Panc1 (cell line): Measurements from ENCODE around the gene DISP1. TPM values are rescaled to one million over a fixed set of nuclear protein-coding genes. Genes with fewer than 3 reads are reported as not detected.

Experiments
- ATAC-seq: fragments of 200-7000 bp; cut with Tn5 transposase; 2 replicates; pipeline ENCODE4 v1.9.1; 2020; ENCODE audit warnings: mild to moderate bottlenecking, moderate library complexity
- BruUV-seq: library from RNA; stranded (reverse); fragments of 400-500 nt; replicated peaks from 2 replicates; lab custom pipeline; 2021; lab: Mats Ljungman, UMichigan
- CTCF ChIA-PET: fragments of 300-600 bp; sonication (Branson Sonifier 250); formaldehyde crosslinking; loops from one replicate; lab custom pipeline; 2022; ENCODE audit warnings: antibody characterized with exemption; lab: Charles Lee
- POLR2A ChIA-PET: fragments of 300-600 bp; sonication (Branson Sonifier 250); formaldehyde crosslinking; loops from one replicate; lab custom pipeline; 2022; ENCODE audit warnings: antibody characterized with exemption; lab: Charles Lee
- DNase-seq: peaks from one replicate; pipeline ENCODE4 v3.0.0-alpha.2; 2010; ENCODE audit warnings: low read depth, low spot score
- H3K27ac ChIP-seq: 2 replicates; pipeline ENCODE4 v1.5.1; 2011; ENCODE audit warnings: mild to moderate bottlenecking, low read length, inconsistent platforms
- H3K27me3 ChIP-seq: fragments of 200-500 bp; sonication (Bioruptor generic); 2 replicates; pipeline ENCODE4 v1.6.0; 2014; ENCODE audit warnings: low read length, inconsistent platforms; ENCODE audit not compliant: control insufficient read depth, insufficient read depth
- H3K36me3 ChIP-seq: fragments of 200-500 bp; sonication (Bioruptor generic); 2 replicates; pipeline ENCODE4 v1.5.1; 2014; ENCODE audit warnings: inconsistent platforms, mild to moderate bottlenecking, low read length, moderate library complexity; ENCODE audit not compliant: control insufficient read depth, insufficient read depth
- H3K4me1 ChIP-seq: 2 replicates; pipeline ENCODE4 v1.5.1; 2011; ENCODE audit warnings: inconsistent platforms, mild to moderate bottlenecking, low read length, moderate library complexity; ENCODE audit not compliant: control insufficient read depth, insufficient read depth
- H3K4me3 ChIP-seq, 2 experiments: 2 replicates each; pipeline ENCODE4 v1.5.1; 2011 to 2012; ENCODE audit warnings: low read depth in 2 of 2, low read length in 2 of 2, mild to moderate bottlenecking in 2 of 2, inconsistent platforms in 1 of 2, moderate library complexity in 1 of 2
- H3K9me3 ChIP-seq: fragments of 200-500 bp; sonication (Bioruptor generic); 2 replicates; pipeline ENCODE4 v1.5.1; 2014; ENCODE audit warnings: low read depth, mild to moderate bottlenecking, inconsistent platforms, low read length, moderate library complexity; ENCODE audit not compliant: control insufficient read depth, insufficient read depth
- POLR2AphosphoS5 ChIP-seq: IDR thresholded peaks from 2 replicates; pipeline ENCODE4 v1.6.1; 2012; ENCODE audit warnings: mild to moderate bottlenecking, low read depth, low read length, moderate library complexity
- REST ChIP-seq, 2 experiments: IDR thresholded peaks; 2 replicates each; pipeline ENCODE4 v1.6.1; 2011 to 2012; ENCODE audit warnings: low read depth in 2 of 2, control low read depth in 1 of 2, low read length in 1 of 2, mild to moderate bottlenecking in 1 of 2, moderate library complexity in 1 of 2; ENCODE audit not compliant: insufficient read depth in 1 of 2
- SIN3A ChIP-seq: IDR thresholded peaks from 2 replicates; pipeline ENCODE4 v1.6.1; 2012; ENCODE audit warnings: low read depth, mild to moderate bottlenecking, low read length, moderate library complexity, borderline replicate concordance; ENCODE audit not compliant: insufficient read depth
- TCF7L2 ChIP-seq: IDR thresholded peaks from 2 replicates; pipeline ENCODE4 v1.6.1; 2011; ENCODE audit warnings: mild to moderate bottlenecking, low read depth, low read length, inconsistent platforms
- in situ Hi-C: cut with HindIII; loops from 2 replicates; pipeline ENCODE4 v1.10.0; 2016; ENCODE audit warnings: low sequenced_read_pairs, low pct_unique_long_range_greater_than_20kb
- intact Hi-C: fragments of 100-400 bp; cut with micrococcal nuclease; formaldehyde crosslinking; loops from one replicate; pipeline ENCODE4 v1.10.0; 2022; ENCODE audit not compliant: unreplicated experiment
- total RNA-seq: library from RNA; stranded (reverse); gene quantifications from one replicate; pipeline ENCODE4 v1.2.1, GENCODE V29; 2021; ENCODE audit not compliant: unreplicated experiment
- TF ChIP-seq, protein P1 (sequence below): fragments of 450-650 bp; IDR thresholded peaks from 2 replicates; pipeline ENCODE4 v1.5.1; 2017; ENCODE audit warnings: mild to moderate bottlenecking

DISP1 gene
- total RNA-seq, 1 experiment from 2014 or later, result 4.2 TPM

GRCh38 chr1:222790115-222790514 lies 24.7 kb upstream of the DISP1 start:
- ATAC-seq (no peak), DNase-seq (no peak)
- TF ChIP-seq POLR2AphosphoS5 (no peak), SIN3A (no peak), REST (IDR thresholded peaks at IDR 0.05; ENCODE audit: insufficient read depth in 1 of 2, low read depth in 2 of 2, low read length in 1 of 2) (no peak), TCF7L2 (no peak)
- TF ChIP-seq, protein P1, sequence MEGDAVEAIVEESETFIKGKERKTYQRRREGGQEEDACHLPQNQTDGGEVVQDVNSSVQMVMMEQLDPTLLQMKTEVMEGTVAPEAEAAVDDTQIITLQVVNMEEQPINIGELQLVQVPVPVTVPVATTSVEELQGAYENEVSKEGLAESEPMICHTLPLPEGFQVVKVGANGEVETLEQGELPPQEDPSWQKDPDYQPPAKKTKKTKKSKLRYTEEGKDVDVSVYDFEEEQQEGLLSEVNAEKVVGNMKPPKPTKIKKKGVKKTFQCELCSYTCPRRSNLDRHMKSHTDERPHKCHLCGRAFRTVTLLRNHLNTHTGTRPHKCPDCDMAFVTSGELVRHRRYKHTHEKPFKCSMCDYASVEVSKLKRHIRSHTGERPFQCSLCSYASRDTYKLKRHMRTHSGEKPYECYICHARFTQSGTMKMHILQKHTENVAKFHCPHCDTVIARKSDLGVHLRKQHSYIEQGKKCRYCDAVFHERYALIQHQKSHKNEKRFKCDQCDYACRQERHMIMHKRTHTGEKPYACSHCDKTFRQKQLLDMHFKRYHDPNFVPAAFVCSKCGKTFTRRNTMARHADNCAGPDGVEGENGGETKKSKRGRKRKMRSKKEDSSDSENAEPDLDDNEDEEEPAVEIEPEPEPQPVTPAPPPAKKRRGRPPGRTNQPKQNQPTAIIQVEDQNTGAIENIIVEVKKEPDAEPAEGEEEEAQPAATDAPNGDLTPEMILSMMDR, result no peak
- intact Hi-C loops, result no loop called here
- in situ Hi-C loops, result no loop called here
- Histone ChIP-seq H3K4me1 (no peaks in the 10 kb centered on the region), H3K36me3 (no peaks in the 10 kb centered on the region), H3K9me3 (no peaks in the 10 kb centered on the region), H3K27me3 (no peaks in the 10 kb centered on the region), H3K4me3 (no peak overlapping the region), H3K27ac (no peak overlapping the region)
- CTCF ChIA-PET, result interaction anchor here (1.3 kb wide), 1 partner anchor 300 kb away, joined by 6 read pairs; no protein-coding TSS in a partner anchor
- no TSS peak for BruUV-seq
- POLR2A ChIA-PET, result no interaction called here

- BruUV-seq, result no TSS peak
- Histone ChIP-seq H3K9me3 (no peaks in the 10 kb centered on the region), H3K4me1 (no peaks in the 10 kb centered on the region), H3K27ac (no peak overlapping the region), H3K4me3 (no peak overlapping the region), H3K27me3 (no peaks in the 10 kb centered on the region), H3K36me3 (no peaks in the 10 kb centered on the region)
- in situ Hi-C loops, result no loop called here
- ATAC-seq, result no peak
- intact Hi-C loops, result no loop called here
- CTCF ChIA-PET, result interaction anchor here (1.3 kb wide), 1 partner anchor 300 kb away, joined by 6 read pairs; no protein-coding TSS in a partner anchor
- TF ChIP-seq TCF7L2, result no peak
- DNase-seq, result no peak
- POLR2A ChIA-PET, result no interaction called here
These were observed 24.3 kb upstream of the DISP1 start for GRCh38 chr1:222790520-222790919.

DNA sequence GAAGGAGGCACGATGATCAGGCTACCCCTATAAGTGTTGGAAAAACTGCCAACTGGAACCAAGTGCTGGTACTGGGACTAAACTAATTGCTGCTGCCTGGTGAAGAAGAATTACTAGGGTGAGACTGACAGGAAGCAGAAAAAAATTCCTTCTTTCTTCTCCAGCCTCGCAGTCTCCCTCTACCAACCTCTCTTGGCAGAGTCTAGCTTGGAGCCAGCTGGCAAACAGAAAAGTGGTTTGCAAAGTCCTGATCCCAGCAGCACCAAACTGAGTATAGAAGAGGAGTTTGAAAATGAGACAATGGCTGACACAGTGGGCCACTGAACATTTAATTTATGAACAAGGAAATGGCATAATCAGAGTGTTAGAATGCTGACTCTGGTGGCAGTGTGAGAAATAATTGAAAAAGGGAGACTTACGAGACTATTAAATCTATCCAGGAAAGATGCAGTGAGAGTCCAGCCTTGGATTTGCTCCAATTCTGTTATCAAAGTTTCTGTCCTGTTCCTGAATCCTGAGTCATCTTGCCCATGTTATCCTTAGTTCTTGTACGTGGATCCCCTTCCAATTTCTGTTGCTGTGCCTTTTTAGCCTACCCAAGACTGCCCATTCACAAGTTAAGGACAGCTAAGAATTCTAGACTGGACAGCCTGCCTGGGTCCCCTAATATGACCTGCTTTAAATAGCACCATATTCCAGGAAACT lies 23.7 kb upstream of the DISP1 start:
- intact Hi-C loops (no loop called here), in situ Hi-C loops (no loop called here)
- TF ChIP-seq, protein P1, result no peak
- TF ChIP-seq SIN3A, result no peak
- no peak for DNase-seq
- POLR2A ChIA-PET, result no interaction called here
- Histone ChIP-seq H3K4me1 (no peaks in the 10 kb centered on the region), H3K27ac (no peak overlapping the region), H3K36me3 (no peaks in the 10 kb centered on the region), H3K27me3 (no peaks in the 10 kb centered on the region), H3K4me3 (no peak overlapping the region), H3K9me3 (no peaks in the 10 kb centered on the region)
- no TSS peak for BruUV-seq
- CTCF ChIA-PET, result interaction anchor here (0.7 to 1.3 kb wide), 2 partner anchors 20 to 299 kb away, joined by 3 to 6 read pairs; no protein-coding TSS in a partner anchor
- ATAC-seq, result no peak
